OCI-LY3 (cell line): Measurements from ENCODE around the gene PAN2.

Experiments
- H2AFZ ChIP-seq: fragments of 200-600, 300-600 bp; shearing (Covaris generic); 2 replicates; pipeline ENCODE4 v1.6.0; 2014; ENCODE audit warnings: antibody characterized with exemption, low read depth, low read length
- H3K27ac ChIP-seq: fragments of 200-600, 300-600 bp; sonication (generic); 2 replicates; pipeline ENCODE4 v1.5.1; 2014; ENCODE audit warnings: mild to moderate bottlenecking, low read length, moderate library complexity, mixed read lengths
- H3K27me3 ChIP-seq: fragments of 200-600, 300-600 bp; sonication (generic); 2 replicates; pipeline ENCODE4 v1.6.1; 2014; ENCODE audit warnings: low read depth, low read length, mixed read lengths
- H3K36me3 ChIP-seq: fragments of 200-600, 300-600 bp; sonication (generic); replicated peaks from 2 replicates; pipeline ENCODE3; 2014; ENCODE audit warnings: low read depth, low read length, mixed read lengths
- H3K4me1 ChIP-seq: fragments of 300-600, 200-600 bp; sonication (generic); 2 replicates; pipeline ENCODE4 v1.6.1; 2014; ENCODE audit warnings: low read length, mixed read lengths
- H3K4me2 ChIP-seq: fragments of 200-600, 300-600 bp; sonication (generic); 2 replicates; pipeline ENCODE4 v1.6.1; 2014; ENCODE audit warnings: low read length, mixed read lengths
- H3K4me3 ChIP-seq: fragments of 300-600, 200-600 bp; sonication (generic); 2 replicates; pipeline ENCODE4 v1.5.1; 2014; ENCODE audit warnings: antibody characterized with exemption, mild to moderate bottlenecking, low read length, moderate library complexity
- H3K79me2 ChIP-seq: fragments of 300-600, 200-600 bp; shearing (Covaris generic); 2 replicates; pipeline ENCODE4 v1.6.1; 2014; ENCODE audit warnings: mild to moderate bottlenecking, low read length, mixed read lengths
- H3K9ac ChIP-seq: fragments of 300-600, 200-600 bp; shearing (Covaris generic); 2 replicates; pipeline ENCODE4 v1.6.0; 2014; ENCODE audit warnings: mild to moderate bottlenecking, low read length, moderate library complexity
- H3K9me3 ChIP-seq: fragments of 200-600, 300-600 bp; shearing (Covaris generic); 2 replicates; pipeline ENCODE4 v1.6.1; 2014; ENCODE audit warnings: low read length, mixed read lengths; ENCODE audit not compliant: insufficient read depth
- H4K20me1 ChIP-seq: fragments of 200-600, 300-600 bp; sonication (generic); 2 replicates; pipeline ENCODE4 v1.6.1; 2016; ENCODE audit warnings: low read length, mixed read lengths; ENCODE audit not compliant: insufficient read depth
- EZH2phosphoT487 ChIP-seq: fragments of 200-600 bp; shearing (Covaris generic); IDR thresholded peaks from 2 replicates; pipeline ENCODE4 v1.6.1; 2018; ENCODE audit warnings: antibody characterized with exemption, mixed run types, low read depth
- TF ChIP-seq, protein P1 (sequence below): fragments of 200-600, 300-600 bp; sonication (generic); IDR thresholded peaks from 2 replicates; pipeline ENCODE4 v1.5.1; 2014; ENCODE audit warnings: antibody characterized with exemption, low read length, low read depth

The PAN2 gene

DNA sequence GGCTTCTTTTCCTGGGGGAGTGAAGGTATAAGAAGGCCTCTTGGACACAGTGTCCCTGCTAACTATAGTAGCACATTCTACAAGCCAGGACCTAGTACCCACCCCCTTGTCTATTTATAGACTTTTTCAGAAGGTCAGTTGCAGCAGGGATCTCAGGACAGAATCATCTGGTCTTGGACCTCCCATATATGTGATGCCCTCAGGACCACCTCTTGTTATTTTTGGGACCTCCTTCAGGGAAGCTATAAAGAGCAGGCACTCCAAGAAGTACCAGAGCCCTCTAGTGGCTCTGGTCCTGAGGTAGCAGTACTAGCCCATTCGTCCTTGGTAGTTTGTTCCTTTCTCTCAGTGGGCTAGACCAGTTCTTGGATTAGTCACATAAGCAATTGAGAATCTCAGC, 62.8 kb downstream of the PAN2 start:
- H3K4me1 ChIP-seq: peaks cover 5% of the 10 kb centered on the region; the same call in 1 of the 2 replicates
- no peaks in the 10 kb centered on the region for H3K79me2 ChIP-seq
- no peak for TF ChIP-seq EZH2phosphoT487
- TF ChIP-seq, protein P1, sequence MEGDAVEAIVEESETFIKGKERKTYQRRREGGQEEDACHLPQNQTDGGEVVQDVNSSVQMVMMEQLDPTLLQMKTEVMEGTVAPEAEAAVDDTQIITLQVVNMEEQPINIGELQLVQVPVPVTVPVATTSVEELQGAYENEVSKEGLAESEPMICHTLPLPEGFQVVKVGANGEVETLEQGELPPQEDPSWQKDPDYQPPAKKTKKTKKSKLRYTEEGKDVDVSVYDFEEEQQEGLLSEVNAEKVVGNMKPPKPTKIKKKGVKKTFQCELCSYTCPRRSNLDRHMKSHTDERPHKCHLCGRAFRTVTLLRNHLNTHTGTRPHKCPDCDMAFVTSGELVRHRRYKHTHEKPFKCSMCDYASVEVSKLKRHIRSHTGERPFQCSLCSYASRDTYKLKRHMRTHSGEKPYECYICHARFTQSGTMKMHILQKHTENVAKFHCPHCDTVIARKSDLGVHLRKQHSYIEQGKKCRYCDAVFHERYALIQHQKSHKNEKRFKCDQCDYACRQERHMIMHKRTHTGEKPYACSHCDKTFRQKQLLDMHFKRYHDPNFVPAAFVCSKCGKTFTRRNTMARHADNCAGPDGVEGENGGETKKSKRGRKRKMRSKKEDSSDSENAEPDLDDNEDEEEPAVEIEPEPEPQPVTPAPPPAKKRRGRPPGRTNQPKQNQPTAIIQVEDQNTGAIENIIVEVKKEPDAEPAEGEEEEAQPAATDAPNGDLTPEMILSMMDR: peak; percentile 60
- no peaks in the 10 kb centered on the region for H3K9me3 ChIP-seq
- no peak overlapping the region for H3K27ac ChIP-seq
- H3K27me3 ChIP-seq: no peaks in the 10 kb centered on the region
- no peak overlapping the region for H2AFZ ChIP-seq
- H3K9ac ChIP-seq: no peak overlapping the region
- H3K36me3 ChIP-seq: peaks cover 33% of the 10 kb centered on the region
- H3K4me3 ChIP-seq: no peak overlapping the region
- no peaks in the 10 kb centered on the region; the same call in 1 of the 2 replicates for H4K20me1 ChIP-seq
- H3K4me2 ChIP-seq: no peak overlapping the region

DNA sequence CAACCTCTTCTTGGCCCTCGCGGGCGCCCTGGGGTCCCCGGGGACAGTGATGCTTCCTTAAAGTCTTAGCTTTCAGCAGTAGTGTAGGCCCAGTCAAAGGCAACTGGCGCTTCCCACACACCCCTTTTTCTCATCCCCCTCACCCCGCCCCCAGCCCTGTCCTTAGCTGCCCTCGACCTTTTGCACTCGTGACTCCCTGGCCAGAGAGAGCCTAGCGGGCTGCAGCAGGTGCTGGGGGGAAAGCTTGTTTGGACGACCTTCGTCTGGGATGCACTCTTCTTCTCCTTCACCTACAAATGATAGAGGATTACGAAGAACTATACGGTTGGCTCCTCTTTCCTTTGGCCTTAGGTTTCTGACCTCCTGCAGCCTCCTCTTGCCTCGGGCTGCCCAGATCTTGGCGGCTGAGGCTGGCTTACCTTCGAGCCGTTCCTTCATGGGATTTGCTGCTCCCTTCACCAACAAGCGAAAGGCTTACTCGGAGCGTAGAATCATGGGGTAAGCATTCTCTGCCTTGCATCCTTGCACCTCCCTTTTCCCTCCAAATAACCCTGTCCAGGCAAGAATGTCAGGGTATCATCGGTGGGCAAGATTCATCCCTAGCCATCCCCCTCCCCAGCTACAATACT, 66.2 kb downstream of the PAN2 start:
- Histone ChIP-seq H3K9me3 (no peaks in the 10 kb centered on the region), H3K9ac (peak overlapping the region; percentile 65), H3K4me1 (peaks cover 5% of the 10 kb centered on the region; the same call in 1 of the 2 replicates), H4K20me1 (no peaks in the 10 kb centered on the region; the same call in 1 of the 2 replicates), H3K79me2 (no peaks in the 10 kb centered on the region), H3K27me3 (no peaks in the 10 kb centered on the region), H3K4me3 (peak overlapping the region; percentile 83), H3K36me3 (peaks cover 14% of the 10 kb centered on the region), H2AFZ (peak overlapping the region; percentile 78), H3K4me2 (peak overlapping the region; percentile 67), H3K27ac (no peak overlapping the region)
- no peak for TF ChIP-seq EZH2phosphoT487
- TF ChIP-seq, protein P1: no peak

DNA sequence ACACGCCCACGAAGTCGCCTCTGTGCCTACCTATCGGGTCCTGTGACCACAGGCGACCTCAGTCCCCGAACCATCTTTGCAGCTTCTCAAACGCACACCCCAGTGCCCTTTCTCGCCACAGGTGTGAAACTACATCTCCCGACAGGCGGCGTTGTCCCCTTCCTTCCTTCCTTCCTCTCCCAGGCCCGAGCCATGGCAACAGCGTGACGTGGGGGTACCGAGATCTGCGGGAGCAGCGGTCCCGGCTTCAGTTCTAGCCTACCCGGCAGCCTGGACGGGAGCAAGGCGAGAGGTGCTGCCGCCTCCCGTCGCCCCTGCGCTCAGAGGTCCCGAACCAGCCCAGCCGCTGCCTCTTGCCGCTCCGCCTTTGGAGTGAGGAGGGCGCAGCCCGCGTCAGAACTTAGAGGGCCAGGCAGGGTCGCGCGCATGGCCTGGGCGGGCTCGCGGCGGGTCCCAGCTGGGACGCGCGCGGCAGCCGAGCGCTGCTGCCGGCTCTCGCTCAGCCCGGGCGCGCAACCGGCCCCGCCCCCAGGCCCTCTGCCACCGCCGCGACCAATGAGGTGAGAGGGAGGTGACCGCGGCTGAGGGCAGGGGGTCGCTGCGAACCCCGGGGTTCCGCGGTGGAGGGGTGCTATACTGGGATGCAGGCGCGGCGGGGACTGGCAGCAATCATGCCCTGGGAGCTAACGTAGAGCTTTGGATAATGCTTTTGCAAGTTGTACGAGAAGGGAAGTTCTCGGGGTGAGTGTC, 66.9 kb downstream of the PAN2 start, which contains the start of gene COQ10A:
Gene COQ10A, plus strand, starts transcription at position 250 of the 750 bp plus-strand sequence. Its CDS starts 177 bp downstream, at position 427.
- Histone ChIP-seq H3K27me3 (no peaks in the 10 kb centered on the region), H3K9ac (peak within 1 kb of the TSS; percentile 65), H3K4me3 (peak within 1 kb of the TSS; percentile 83), H3K79me2 (no peaks in the 10 kb centered on the region), H3K27ac (peak within 1 kb of the TSS; percentile 50), H2AFZ (peak within 1 kb of the TSS; percentile 78), H3K9me3 (no peaks in the 10 kb centered on the region), H3K36me3 (peaks cover 14% of the 10 kb centered on the region), H3K4me2 (peak within 1 kb of the TSS; percentile 67), H3K4me1 (peaks cover 5% of the 10 kb centered on the region; the same call in 1 of the 2 replicates), H4K20me1 (no peaks in the 10 kb centered on the region; the same call in 1 of the 2 replicates)
- TF ChIP-seq, protein P1: peak; percentile 54
- TF ChIP-seq EZH2phosphoT487: no peak
